Neural progenitor cell (in vitro differentiated cells): ENCODE data around the gene SV2A. TPM values are rescaled to one million over a fixed set of nuclear protein-coding genes. Genes with fewer than 3 reads are reported as not detected.

Experiments used
- DNase-seq: peaks from one replicate; pipeline ENCODE4 v3.0.0-alpha.2; 2016; ENCODE audit warnings: low spot score
- H2AFZ ChIP-seq: fragments of 200-600 bp; sonication (generic); replicated peaks from 2 replicates; pipeline ENCODE4 v1.6.1; 2016; ENCODE audit warnings: antibody characterized with exemption
- H3F3A ChIP-seq: fragments of 200-600 bp; sonication (generic); 2 replicates; pipeline ENCODE4 v1.6.1; 2016; ENCODE audit warnings: antibody characterized with exemption, low read depth
- H3K27ac ChIP-seq: fragments of 200-600 bp; sonication (generic); 2 replicates; pipeline ENCODE4 v1.5.1; 2016; ENCODE audit warnings: mild to moderate bottlenecking
- H3K27me3 ChIP-seq: fragments of 200-600 bp; sonication (generic); 2 replicates; pipeline ENCODE4 v1.6.1; 2016; ENCODE audit warnings: mild to moderate bottlenecking, moderate library complexity
- H3K36me3 ChIP-seq: fragments of 200-600 bp; sonication (generic); 2 replicates; pipeline ENCODE4 v1.5.1; 2016
- H3K4me1 ChIP-seq: fragments of 200-600 bp; sonication (generic); 2 replicates; pipeline ENCODE4 v1.6.1; 2016; ENCODE audit warnings: mixed run types
- H3K4me2 ChIP-seq: fragments of 200-600 bp; sonication (generic); 2 replicates; pipeline ENCODE4 v1.6.1; 2016
- H3K4me3 ChIP-seq: fragments of 200-600 bp; sonication (generic); 2 replicates; pipeline ENCODE4 v1.5.1; 2016
- H3K79me2 ChIP-seq: fragments of 200-600 bp; sonication (generic); 2 replicates; pipeline ENCODE4 v1.6.1; 2016; ENCODE audit warnings: low read depth
- H3K9ac ChIP-seq: fragments of 200-600 bp; sonication (generic); 2 replicates; pipeline ENCODE4 v1.6.1; 2016
- H3K9me3 ChIP-seq: fragments of 200-600 bp; sonication (generic); 2 replicates; pipeline ENCODE4 v1.5.1; 2016; ENCODE audit warnings: low read depth
- H4K20me1 ChIP-seq: fragments of 200-600 bp; sonication (generic); 2 replicates; pipeline ENCODE4 v1.6.1; 2016; ENCODE audit warnings: low read depth
- H3K27ac Mint-ChIP-seq: 3 replicates; pipeline ENCODE4 v1.8.0; 2021; ENCODE audit warnings: mixed read lengths
- H3K27me3 Mint-ChIP-seq: 2 replicates; pipeline ENCODE4 v1.8.0; 2022; ENCODE audit warnings: low read depth, mild to moderate bottlenecking, inconsistent platforms, moderate library complexity, mixed read lengths; ENCODE audit not compliant: insufficient read depth
- H3K36me3 Mint-ChIP-seq: 3 replicates; pipeline ENCODE4 v1.8.0; 2021; ENCODE audit warnings: mixed read lengths
- H3K4me1 Mint-ChIP-seq: 3 replicates; pipeline ENCODE4 v1.8.0; 2021; ENCODE audit warnings: mixed read lengths
- H3K4me3 Mint-ChIP-seq: 3 replicates; pipeline ENCODE4 v1.8.0; 2021; ENCODE audit warnings: mild to moderate bottlenecking, moderate library complexity, mixed read lengths
- H3K9me3 Mint-ChIP-seq: 3 replicates; pipeline ENCODE4 v1.8.0; 2020; ENCODE audit warnings: mixed read lengths
- CTCF ChIP-seq: fragments of 200-600 bp; sonication (generic); IDR thresholded peaks from 2 replicates; pipeline ENCODE4 v1.5.1; 2017; ENCODE audit warnings: antibody characterized with exemption, mild to moderate bottlenecking
- EZH2 ChIP-seq: fragments of 200-600 bp; sonication (generic); IDR thresholded peaks from 2 replicates; pipeline ENCODE4 v1.6.1; 2017; ENCODE audit warnings: antibody characterized with exemption, mild to moderate bottlenecking, moderate library complexity
- EZH2phosphoT487 ChIP-seq: fragments of 200-600 bp; sonication (generic); IDR thresholded peaks from 2 replicates; pipeline ENCODE4 v1.6.1; 2017; ENCODE audit warnings: antibody characterized with exemption
- total RNA-seq: library from RNA; depleted of rRNA; stranded (reverse); fragments of >200 nt; gene quantifications from 2 replicates; pipeline ENCODE4 v1.2.3, GENCODE V29; 2015; ENCODE audit warnings: low replicate concordance

The SV2A gene
- 31.6 and 47.1 TPM in 2 replicates for total RNA-seq

GRCh38 chr1:149917571-149918144 lies at the start of gene SV2A:
Gene SV2A, minus strand, starts transcription at chr1:149917844. Its CDS starts 4,004 bp downstream, at chr1:149913840.
- peak within 1 kb of the TSS; percentile 95 for H3K4me3 Mint-ChIP-seq
- no peak for TF ChIP-seq CTCF
- no peak for TF ChIP-seq EZH2phosphoT487
- TF ChIP-seq EZH2, result no peak
- H4K20me1 ChIP-seq, result peaks cover 8% of the 10 kb centered on the region
- peaks cover 3% of the 10 kb centered on the region for H3K9me3 Mint-ChIP-seq
- H3K27me3 ChIP-seq, result no peaks in the 10 kb centered on the region
- H3K36me3 ChIP-seq, result no peaks in the 10 kb centered on the region
- peaks cover 26% of the 10 kb centered on the region for H3F3A ChIP-seq
- H3K4me2 ChIP-seq, result peak within 1 kb of the TSS; percentile 89
- peak within 1 kb of the TSS; percentile 87 for H2AFZ ChIP-seq
- peaks cover 3% of the 10 kb centered on the region for H3K27me3 Mint-ChIP-seq
- no peaks in the 10 kb centered on the region for H3K9me3 ChIP-seq
- peak within 1 kb of the TSS; percentile 94 for H3K4me3 ChIP-seq
- H3K36me3 Mint-ChIP-seq, result peaks cover 14% of the 10 kb centered on the region
- peaks cover 36% of the 10 kb centered on the region for H3K79me2 ChIP-seq
- peaks cover 36% of the 10 kb centered on the region for H3K4me1 Mint-ChIP-seq
- peak; percentile 86 for DNase-seq
- peak within 1 kb of the TSS; percentile 46 for H3K9ac ChIP-seq
- H3K27ac ChIP-seq, result no peak within 1 kb of the TSS
- peaks cover 28% of the 10 kb centered on the region for H3K4me1 ChIP-seq
- peak within 1 kb of the TSS; percentile 88 for H3K27ac Mint-ChIP-seq

GRCh38 chr1:149967041-149967440 lies 49.4 kb upstream of the SV2A start:
- no peaks in the 10 kb centered on the region for H3K4me1 ChIP-seq
- Mint-ChIP-seq H3K36me3 (peaks cover 27% of the 10 kb centered on the region), H3K27ac (no peak overlapping the region), H3K9me3 (no peaks in the 10 kb centered on the region), H3K4me1 (no peaks in the 10 kb centered on the region), H3K4me3 (no peak overlapping the region), H3K27me3 (no peaks in the 10 kb centered on the region)
- H2AFZ ChIP-seq, result no peak overlapping the region
- H3K4me3 ChIP-seq, result no peak overlapping the region
- no peak overlapping the region for H3K27ac ChIP-seq
- H3F3A ChIP-seq, result peaks cover 13% of the 10 kb centered on the region
- no peaks in the 10 kb centered on the region for H4K20me1 ChIP-seq
- TF ChIP-seq EZH2phosphoT487 (no peak), CTCF (no peak)
- no peak overlapping the region for H3K4me2 ChIP-seq
- no peaks in the 10 kb centered on the region for H3K79me2 ChIP-seq
- no peaks in the 10 kb centered on the region for H3K36me3 ChIP-seq
- no peak overlapping the region for H3K9ac ChIP-seq
- no peaks in the 10 kb centered on the region for H3K9me3 ChIP-seq
- no peak for DNase-seq
- H3K27me3 ChIP-seq, result no peaks in the 10 kb centered on the region

- H3K4me2 ChIP-seq, result no peak overlapping the region
- no peak overlapping the region for H3K27ac ChIP-seq
- no peak overlapping the region for H3K4me3 Mint-ChIP-seq
- H3K4me1 ChIP-seq, result no peaks in the 10 kb centered on the region
- no peak for DNase-seq
- H3K27ac Mint-ChIP-seq, result no peak overlapping the region
- peaks cover 13% of the 10 kb centered on the region for H3F3A ChIP-seq
- no peaks in the 10 kb centered on the region for H3K27me3 Mint-ChIP-seq
- no peaks in the 10 kb centered on the region for H3K79me2 ChIP-seq
- H3K9ac ChIP-seq, result no peak overlapping the region
- H3K9me3 ChIP-seq, result no peaks in the 10 kb centered on the region
- H3K36me3 ChIP-seq, result peaks cover 4% of the 10 kb centered on the region
- no peaks in the 10 kb centered on the region for H3K4me1 Mint-ChIP-seq
- TF ChIP-seq EZH2 (no peak), EZH2phosphoT487 (no peak), CTCF (no peak)
- no peak overlapping the region for H3K4me3 ChIP-seq
- H4K20me1 ChIP-seq, result no peaks in the 10 kb centered on the region
- H3K9me3 Mint-ChIP-seq, result no peaks in the 10 kb centered on the region
- H2AFZ ChIP-seq, result no peak overlapping the region
- no peaks in the 10 kb centered on the region for H3K27me3 ChIP-seq
- H3K36me3 Mint-ChIP-seq, result peaks cover 25% of the 10 kb centered on the region
Measured at GRCh38 chr1:149966405-149966804, 48.8 kb upstream of the SV2A start.
